HEK293 (cell line): Measurements from ENCODE around the gene TSPEAR.

Experiments
- CTCF ChIA-PET: fragments of 350-600 bp; formaldehyde crosslinking; extraction: SDS; loops from one replicate; lab custom pipeline; 2021; ENCODE audit warnings: antibody characterized with exemption; lab: Yijun Ruan, JAX
- POLR2A ChIA-PET: fragments of 300-600 bp; formaldehyde crosslinking; extraction: SDS; loops from one replicate; lab custom pipeline; 2020; ENCODE audit warnings: antibody characterized with exemption, inconsistent platforms; lab: Yijun Ruan, JAX
- H3K27ac ChIP-seq: fragments of 200-500 bp; sonication (Bioruptor generic); 2 replicates; pipeline ENCODE4 v1.5.1; 2014; ENCODE audit warnings: low read depth, low read length, control low read depth, inconsistent platforms; ENCODE audit errors: extremely low read depth
- H3K36me3 ChIP-seq, 2 experiments: fragments of 200-500 bp in 1 of 2; sonication (Bioruptor generic) in 1 of 2; 1 replicate in 1 of 2; 2 replicates in 1 of 2; pipeline ENCODE4 v1.5.1; 2014 to 2017; ENCODE audit warnings: inconsistent platforms in 2 of 2, low read length in 2 of 2; ENCODE audit not compliant: control insufficient read depth in 2 of 2, insufficient read depth in 1 of 2
- H3K4me1 ChIP-seq: fragments of 200-500 bp; sonication (Bioruptor generic); 2 replicates; pipeline ENCODE4 v1.5.1; 2014; ENCODE audit warnings: mild to moderate bottlenecking, low read length, inconsistent platforms; ENCODE audit not compliant: control insufficient read depth, insufficient read depth
- H3K4me3 ChIP-seq: 2 replicates; pipeline ENCODE4 v1.5.1; 2011; ENCODE audit warnings: low read depth, mild to moderate bottlenecking, control low read depth, low read length, moderate library complexity
- H3K9me3 ChIP-seq: fragments of 200-500 bp; sonication (Bioruptor generic); 2 replicates; pipeline ENCODE4 v1.5.1; 2014; ENCODE audit warnings: low read depth, low read length, inconsistent platforms; ENCODE audit not compliant: control insufficient read depth, insufficient read depth
- GLIS1 ChIP-seq: fragments of 450-650 bp; formaldehyde crosslinking; IDR thresholded peaks from 2 replicates; pipeline ENCODE4 v1.5.1; 2016; ENCODE audit warnings: missing biosample characterization, missing genetic modification characterization
- KLF7 ChIP-seq: fragments of 450-650 bp; formaldehyde crosslinking; IDR thresholded peaks from 2 replicates; pipeline ENCODE4 v1.5.1; 2016; ENCODE audit warnings: missing biosample characterization, missing genetic modification characterization, borderline replicate concordance
- MYNN ChIP-seq: fragments of 450-650 bp; formaldehyde crosslinking; IDR thresholded peaks from 2 replicates; pipeline ENCODE4 v1.5.1; 2016; ENCODE audit warnings: missing biosample characterization, missing genetic modification characterization, borderline replicate concordance
- SCRT2 ChIP-seq: fragments of 450-650 bp; formaldehyde crosslinking; IDR thresholded peaks from 2 replicates; pipeline ENCODE4 v1.5.1; 2016; ENCODE audit warnings: missing biosample characterization, missing genetic modification characterization
- ZNF112 ChIP-seq: fragments of 450-650 bp; formaldehyde crosslinking; IDR thresholded peaks from 2 replicates; pipeline ENCODE4 v1.5.0; 2017; ENCODE audit warnings: missing biosample characterization, missing genetic modification characterization
- ZNF157 ChIP-seq: fragments of 450-650 bp; formaldehyde crosslinking; IDR thresholded peaks from 2 replicates; pipeline ENCODE4 v1.5.1; 2016; ENCODE audit warnings: missing biosample characterization, missing genetic modification characterization
- ZNF169 ChIP-seq: fragments of 450-650 bp; formaldehyde crosslinking; IDR thresholded peaks from 2 replicates; pipeline ENCODE4 v1.5.1; 2016; ENCODE audit warnings: missing biosample characterization, missing genetic modification characterization
- ZNF23 ChIP-seq: fragments of 450-650 bp; formaldehyde crosslinking; IDR thresholded peaks from 2 replicates; pipeline ENCODE4 v1.5.1; 2016; ENCODE audit warnings: missing biosample characterization, missing genetic modification characterization, borderline replicate concordance
- ZNF292 ChIP-seq: fragments of 450-650 bp; formaldehyde crosslinking; IDR thresholded peaks from 2 replicates; pipeline ENCODE4 v1.5.1; 2016; ENCODE audit warnings: low read depth, missing biosample characterization, missing genetic modification characterization, borderline replicate concordance
- ZNF514 ChIP-seq: fragments of 450-650 bp; formaldehyde crosslinking; IDR thresholded peaks from 2 replicates; pipeline ENCODE4 v1.5.1; 2016; ENCODE audit warnings: missing biosample characterization, missing genetic modification characterization
- ZNF521 ChIP-seq: fragments of 450-650 bp; formaldehyde crosslinking; IDR thresholded peaks from 2 replicates; pipeline ENCODE4 v1.5.1; 2017; ENCODE audit warnings: missing biosample characterization, mild to moderate bottlenecking, missing genetic modification characterization
- ZNF549 ChIP-seq: fragments of 450-650 bp; IDR thresholded peaks from 2 replicates; pipeline ENCODE4 v1.5.1; 2018; ENCODE audit warnings: missing biosample characterization, missing genetic modification characterization, mild to moderate bottlenecking, inconsistent platforms, moderate library complexity
- ZNF610 ChIP-seq: fragments of 450-650 bp; formaldehyde crosslinking; IDR thresholded peaks from 2 replicates; pipeline ENCODE4 v1.5.1; 2016; ENCODE audit warnings: missing biosample characterization, missing genetic modification characterization, borderline replicate concordance
- ZNF654 ChIP-seq: fragments of 450-650 bp; formaldehyde crosslinking; IDR thresholded peaks from 2 replicates; pipeline ENCODE4 v1.5.1; 2016; ENCODE audit warnings: low read depth, missing biosample characterization, missing genetic modification characterization
- ZNF843 ChIP-seq: fragments of 450-650 bp; formaldehyde crosslinking; IDR thresholded peaks from 2 replicates; pipeline ENCODE4 v1.5.1; 2016; ENCODE audit warnings: missing biosample characterization, missing genetic modification characterization
- ZSCAN23 ChIP-seq: fragments of 450-650 bp; formaldehyde crosslinking; IDR thresholded peaks from 2 replicates; pipeline ENCODE4 v1.5.1; 2016; ENCODE audit warnings: missing biosample characterization, missing genetic modification characterization
- TF ChIP-seq, protein P1 (sequence below): fragments of 450-650 bp; formaldehyde crosslinking; IDR thresholded peaks from 2 replicates; pipeline ENCODE4 v1.5.1; 2017; ENCODE audit warnings: missing biosample characterization, missing genetic modification characterization
- TF ChIP-seq, protein P2 (sequence below): fragments of 450-650 bp; formaldehyde crosslinking; IDR thresholded peaks from 2 replicates; pipeline ENCODE4 v1.5.1; 2017; ENCODE audit warnings: missing biosample characterization, mild to moderate bottlenecking, missing genetic modification characterization, moderate library complexity
- TF ChIP-seq, protein P3 (sequence below): fragments of 450-650 bp; formaldehyde crosslinking; IDR thresholded peaks from 2 replicates; pipeline ENCODE4 v1.5.1; 2016; ENCODE audit warnings: missing biosample characterization, missing genetic modification characterization
- TF ChIP-seq, protein P4 (sequence below): fragments of 450-650 bp; formaldehyde crosslinking; IDR thresholded peaks from 2 replicates; pipeline ENCODE4 v1.5.1; 2016; ENCODE audit warnings: missing biosample characterization, missing genetic modification characterization
- TF ChIP-seq, protein P5 (sequence below): IDR thresholded peaks from 2 replicates; pipeline ENCODE4 v1.6.1; 2011; ENCODE audit warnings: mild to moderate bottlenecking, low read depth, low read length, borderline replicate concordance

The TSPEAR gene

DNA sequence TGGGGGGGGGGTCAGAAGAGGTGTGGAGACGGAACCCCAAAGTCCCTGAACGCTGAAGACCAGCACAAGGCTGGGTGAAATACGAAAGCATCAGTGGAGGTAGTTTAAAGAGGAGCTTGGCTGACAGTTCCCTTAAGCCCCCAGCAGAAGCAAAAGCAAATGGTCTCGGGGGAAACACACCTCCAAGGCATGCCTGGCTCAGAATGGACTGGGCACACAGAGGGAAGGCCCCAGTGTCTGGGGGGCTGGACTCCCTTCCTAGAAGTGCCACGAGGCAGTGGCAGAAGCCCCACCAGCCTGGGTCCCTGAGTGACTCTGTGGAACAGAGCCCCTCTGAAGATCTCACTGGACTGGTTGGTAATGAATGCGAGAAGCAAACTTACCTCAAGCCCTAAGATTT, 46.4 kb upstream of the TSPEAR start (continued):
- TF ChIP-seq, protein P1, sequence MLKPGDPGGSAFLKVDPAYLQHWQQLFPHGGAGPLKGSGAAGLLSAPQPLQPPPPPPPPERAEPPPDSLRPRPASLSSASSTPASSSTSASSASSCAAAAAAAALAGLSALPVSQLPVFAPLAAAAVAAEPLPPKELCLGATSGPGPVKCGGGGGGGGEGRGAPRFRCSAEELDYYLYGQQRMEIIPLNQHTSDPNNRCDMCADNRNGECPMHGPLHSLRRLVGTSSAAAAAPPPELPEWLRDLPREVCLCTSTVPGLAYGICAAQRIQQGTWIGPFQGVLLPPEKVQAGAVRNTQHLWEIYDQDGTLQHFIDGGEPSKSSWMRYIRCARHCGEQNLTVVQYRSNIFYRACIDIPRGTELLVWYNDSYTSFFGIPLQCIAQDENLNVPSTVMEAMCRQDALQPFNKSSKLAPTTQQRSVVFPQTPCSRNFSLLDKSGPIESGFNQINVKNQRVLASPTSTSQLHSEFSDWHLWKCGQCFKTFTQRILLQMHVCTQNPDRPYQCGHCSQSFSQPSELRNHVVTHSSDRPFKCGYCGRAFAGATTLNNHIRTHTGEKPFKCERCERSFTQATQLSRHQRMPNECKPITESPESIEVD, result no peak
- TF ChIP-seq, protein P2, sequence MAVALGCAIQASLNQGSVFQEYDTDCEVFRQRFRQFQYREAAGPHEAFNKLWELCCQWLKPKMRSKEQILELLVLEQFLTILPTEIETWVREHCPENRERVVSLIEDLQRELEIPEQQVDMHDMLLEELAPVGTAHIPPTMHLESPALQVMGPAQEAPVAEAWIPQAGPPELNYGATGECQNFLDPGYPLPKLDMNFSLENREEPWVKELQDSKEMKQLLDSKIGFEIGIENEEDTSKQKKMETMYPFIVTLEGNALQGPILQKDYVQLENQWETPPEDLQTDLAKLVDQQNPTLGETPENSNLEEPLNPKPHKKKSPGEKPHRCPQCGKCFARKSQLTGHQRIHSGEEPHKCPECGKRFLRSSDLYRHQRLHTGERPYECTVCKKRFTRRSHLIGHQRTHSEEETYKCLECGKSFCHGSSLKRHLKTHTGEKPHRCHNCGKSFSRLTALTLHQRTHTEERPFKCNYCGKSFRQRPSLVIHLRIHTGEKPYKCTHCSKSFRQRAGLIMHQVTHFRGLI (tag by site-specific recombination), result no peak
- TF ChIP-seq ZNF514 (tag by site-specific recombination) (no peak), ZNF654 (tag by site-specific recombination) (no peak), GLIS1 (tag by site-specific recombination) (no peak), ZNF843 (no peak), ZSCAN23 (tag by site-specific recombination) (no peak), ZNF292 (tag by site-specific recombination) (no peak), ZNF549 (tag by site-specific recombination) (no peak), ZNF169 (tag by site-specific recombination) (no peak), ZNF23 (tag by site-specific recombination) (no peak), ZNF112 (tag by site-specific recombination) (no peak), ZNF521 (tag by site-specific recombination) (no peak), SCRT2 (tag by site-specific recombination) (no peak), ZNF157 (tag by site-specific recombination) (no peak)

DNA sequence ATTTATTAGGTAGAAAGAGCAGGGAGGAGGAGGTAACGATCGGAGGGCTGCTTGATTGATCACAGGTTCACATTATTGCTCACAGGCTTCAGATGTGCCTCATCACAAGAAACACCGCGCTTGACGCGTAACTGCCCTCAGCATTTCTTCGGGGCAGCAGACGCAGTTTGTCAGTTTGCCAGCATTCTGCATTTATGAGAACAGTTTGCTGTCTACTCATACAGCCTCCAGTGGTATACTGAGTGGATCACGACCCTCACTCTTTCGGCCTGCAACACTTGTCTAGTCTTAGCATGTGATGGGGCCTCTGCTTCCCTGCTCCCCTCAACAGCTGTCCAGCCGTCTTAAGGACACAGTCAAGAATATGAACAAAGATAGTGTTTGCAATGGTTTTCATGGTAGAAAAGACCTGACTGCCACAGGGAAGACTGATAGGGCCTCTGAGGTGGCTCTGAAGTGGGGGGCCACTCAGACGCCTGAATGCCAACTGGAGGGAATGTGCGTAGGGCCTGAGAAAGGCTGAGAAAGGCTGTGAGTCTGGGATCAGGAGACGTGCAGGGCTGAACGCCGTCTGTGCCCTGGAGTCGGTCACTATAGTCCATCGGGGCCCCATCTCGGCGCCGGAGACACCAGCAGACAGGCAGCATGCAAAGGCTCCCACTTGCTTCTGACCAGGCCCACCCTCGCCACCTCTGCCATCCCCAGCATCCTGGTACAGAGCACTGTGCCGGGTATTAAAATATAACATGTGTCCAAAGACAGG, 45.2 kb upstream of the TSPEAR start:
- no peaks in the 10 kb centered on the region for H3K4me1 ChIP-seq
- no peaks in the 10 kb centered on the region for H3K9me3 ChIP-seq
- no peak overlapping the region for H3K4me3 ChIP-seq
- H3K36me3 ChIP-seq, result no peaks in the 10 kb centered on the region
- POLR2A ChIA-PET, result no interaction called here
- CTCF ChIA-PET, result interaction anchor here (0.7 to 1.0 kb wide), 2 partner anchors 15 to 37 kb away, joined by 3 to 4 read pairs; no protein-coding TSS in a partner anchor
- TF ChIP-seq KLF7 (no peak), ZNF610 (tag by site-specific recombination) (no peak), ZNF292 (tag by site-specific recombination) (no peak), MYNN (tag by site-specific recombination) (no peak)
- TF ChIP-seq, protein P3, sequence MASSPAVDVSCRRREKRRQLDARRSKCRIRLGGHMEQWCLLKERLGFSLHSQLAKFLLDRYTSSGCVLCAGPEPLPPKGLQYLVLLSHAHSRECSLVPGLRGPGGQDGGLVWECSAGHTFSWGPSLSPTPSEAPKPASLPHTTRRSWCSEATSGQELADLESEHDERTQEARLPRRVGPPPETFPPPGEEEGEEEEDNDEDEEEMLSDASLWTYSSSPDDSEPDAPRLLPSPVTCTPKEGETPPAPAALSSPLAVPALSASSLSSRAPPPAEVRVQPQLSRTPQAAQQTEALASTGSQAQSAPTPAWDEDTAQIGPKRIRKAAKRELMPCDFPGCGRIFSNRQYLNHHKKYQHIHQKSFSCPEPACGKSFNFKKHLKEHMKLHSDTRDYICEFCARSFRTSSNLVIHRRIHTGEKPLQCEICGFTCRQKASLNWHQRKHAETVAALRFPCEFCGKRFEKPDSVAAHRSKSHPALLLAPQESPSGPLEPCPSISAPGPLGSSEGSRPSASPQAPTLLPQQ (tag by site-specific recombination), result no peak
- TF ChIP-seq, protein P4, sequence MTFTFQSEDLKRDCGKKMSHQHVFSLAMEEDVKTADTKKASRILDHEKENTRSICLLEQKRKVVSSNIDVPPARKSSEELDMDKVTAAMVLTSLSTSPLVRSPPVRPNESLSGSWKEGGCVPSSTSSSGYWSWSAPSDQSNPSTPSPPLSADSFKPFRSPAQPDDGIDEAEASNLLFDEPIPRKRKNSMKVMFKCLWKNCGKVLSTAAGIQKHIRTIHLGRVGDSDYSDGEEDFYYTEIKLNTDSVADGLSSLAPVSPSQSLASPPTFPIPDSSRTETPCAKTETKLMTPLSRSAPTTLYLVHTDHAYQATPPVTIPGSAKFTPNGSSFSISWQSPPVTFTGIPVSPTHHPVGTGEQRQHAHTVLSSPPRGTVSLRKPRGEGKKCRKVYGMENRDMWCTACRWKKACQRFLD (tag by site-specific recombination), result no peak
- TF ChIP-seq, protein P5, sequence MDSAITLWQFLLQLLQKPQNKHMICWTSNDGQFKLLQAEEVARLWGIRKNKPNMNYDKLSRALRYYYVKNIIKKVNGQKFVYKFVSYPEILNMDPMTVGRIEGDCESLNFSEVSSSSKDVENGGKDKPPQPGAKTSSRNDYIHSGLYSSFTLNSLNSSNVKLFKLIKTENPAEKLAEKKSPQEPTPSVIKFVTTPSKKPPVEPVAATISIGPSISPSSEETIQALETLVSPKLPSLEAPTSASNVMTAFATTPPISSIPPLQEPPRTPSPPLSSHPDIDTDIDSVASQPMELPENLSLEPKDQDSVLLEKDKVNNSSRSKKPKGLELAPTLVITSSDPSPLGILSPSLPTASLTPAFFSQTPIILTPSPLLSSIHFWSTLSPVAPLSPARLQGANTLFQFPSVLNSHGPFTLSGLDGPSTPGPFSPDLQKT, result no peak
- H3K27ac ChIP-seq, result no peak overlapping the region
